ENCODE measurements around the gene GIMAP7.

DNA sequence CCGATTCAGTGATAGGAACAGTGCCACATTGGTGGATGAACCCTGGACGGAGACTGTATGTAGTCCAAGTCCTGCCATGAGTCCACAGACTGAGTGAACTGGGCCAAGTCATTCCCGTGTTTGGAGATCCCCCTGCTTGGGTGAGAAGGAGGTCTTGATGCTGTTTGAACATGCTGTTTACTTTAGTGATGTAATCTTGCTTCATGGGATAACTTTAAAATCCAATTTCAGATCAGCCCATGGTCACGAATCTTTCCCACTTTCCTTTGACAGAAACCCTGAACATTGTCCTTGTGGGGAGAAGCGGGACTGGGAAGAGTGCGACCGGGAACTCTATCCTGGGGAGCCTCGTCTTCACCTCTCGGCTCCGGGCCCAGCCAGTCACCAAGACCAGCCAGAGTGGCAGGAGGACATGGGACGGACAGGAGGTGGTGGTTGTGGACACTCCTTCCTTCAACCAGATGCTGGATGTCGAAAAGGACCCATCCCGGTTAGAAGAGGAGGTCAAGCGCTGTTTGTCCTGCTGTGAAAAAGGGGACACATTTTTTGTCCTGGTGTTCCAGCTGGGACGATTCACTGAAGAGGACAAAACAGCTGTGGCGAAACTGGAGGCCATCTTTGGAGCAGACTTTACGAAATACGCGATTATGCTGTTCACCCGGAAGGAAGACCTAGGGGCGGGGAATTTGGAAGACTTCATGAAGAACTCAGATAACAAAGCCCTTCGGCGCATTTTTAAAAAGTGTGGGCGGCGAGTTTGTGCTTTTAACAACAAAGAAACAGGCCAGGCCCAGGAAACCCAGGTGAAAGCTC is 37.6 kb upstream of the GIMAP7 start:
- no peak for TF ChIP-seq TAF1 (IDR thresholded peaks at IDR 0.05; ENCODE audit: borderline replicate concordance, low read depth, low read length)
- no peak for TF ChIP-seq POLR2A (IDR thresholded peaks at IDR 0.05; ENCODE audit: low read depth, low read length)

All from GM12892 (cell line).